C1 segment of cervical spinal cord (tissue), 14 donors: ENCODE measurements around the gene SAPCD2.
"Not testable (repeated sequence)": the region's sequence is repeated elsewhere in the genome, so short reads cannot be mapped to it uniquely, and the experiment has no call there.

Source experiments
- DNase-seq, 14 donors: peaks; one replicate each; lab custom pipeline; 2025; lab: John Stamatoyannopoulos, UW

SAPCD2 gene

GRCh38 chr9:137070201-137070905, at the start of gene SAPCD2:
SAPCD2 (minus strand) TSS chr9:137070557; CDS start chr9:137070460, 97 bp downstream.
- DNase-seq = peak in 13 of 14 donors; percentile 47 to 88 (median 81)

- DNase-seq = not testable (repeated sequence)
These were observed 47.8 kb upstream of the SAPCD2 start for GRCh38 chr9:137118092-137118603.

DNA sequence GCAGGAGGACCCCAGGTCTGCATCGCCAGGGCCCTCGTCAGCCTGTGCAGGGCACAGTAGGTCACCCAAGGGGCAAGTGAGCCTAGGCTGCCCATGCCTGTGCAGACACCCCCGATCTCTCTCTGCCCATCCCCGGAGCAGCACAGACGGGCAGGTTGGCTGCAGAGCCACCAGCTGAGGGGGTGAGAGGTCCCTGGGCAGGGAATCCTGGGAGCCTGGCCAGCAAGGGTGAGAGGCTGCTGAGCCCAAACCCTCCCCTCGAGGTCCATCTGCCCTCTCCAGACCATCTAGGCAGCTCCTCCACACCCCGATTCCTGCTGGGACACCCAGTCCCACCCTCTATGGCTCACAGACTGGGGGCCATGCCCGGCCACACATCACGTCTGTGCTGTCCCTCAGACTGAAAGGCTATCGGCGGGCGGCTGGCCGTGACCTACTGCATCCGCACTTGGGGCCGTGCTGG, 46.9 kb upstream of the SAPCD2 start:
- no peak for DNase-seq

DNA sequence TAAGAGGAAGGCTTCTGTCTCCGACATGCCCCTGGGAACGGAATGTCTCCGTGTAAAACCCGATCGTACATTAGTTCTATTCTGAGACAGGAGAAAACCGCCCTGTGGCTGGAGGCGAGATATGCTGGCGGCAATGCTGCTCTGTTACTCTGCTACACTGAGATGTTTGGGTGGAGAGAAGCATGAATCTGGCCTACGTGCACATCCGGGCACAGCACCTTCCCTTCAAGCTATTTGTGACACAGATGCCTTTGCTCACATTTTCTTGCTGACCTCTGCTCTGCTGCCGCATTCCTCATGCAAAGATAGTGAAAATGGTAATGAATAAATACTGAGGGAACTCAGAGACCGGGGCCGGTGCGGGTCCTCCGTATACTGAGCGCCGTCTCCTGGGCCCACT, 46.4 kb upstream of the SAPCD2 start:
- no peak for DNase-seq

GRCh38 chr9:137116027-137116507, 45.7 kb upstream of the SAPCD2 start:
- peak in 1 of 14 donors; percentile 38 for DNase-seq

DNA sequence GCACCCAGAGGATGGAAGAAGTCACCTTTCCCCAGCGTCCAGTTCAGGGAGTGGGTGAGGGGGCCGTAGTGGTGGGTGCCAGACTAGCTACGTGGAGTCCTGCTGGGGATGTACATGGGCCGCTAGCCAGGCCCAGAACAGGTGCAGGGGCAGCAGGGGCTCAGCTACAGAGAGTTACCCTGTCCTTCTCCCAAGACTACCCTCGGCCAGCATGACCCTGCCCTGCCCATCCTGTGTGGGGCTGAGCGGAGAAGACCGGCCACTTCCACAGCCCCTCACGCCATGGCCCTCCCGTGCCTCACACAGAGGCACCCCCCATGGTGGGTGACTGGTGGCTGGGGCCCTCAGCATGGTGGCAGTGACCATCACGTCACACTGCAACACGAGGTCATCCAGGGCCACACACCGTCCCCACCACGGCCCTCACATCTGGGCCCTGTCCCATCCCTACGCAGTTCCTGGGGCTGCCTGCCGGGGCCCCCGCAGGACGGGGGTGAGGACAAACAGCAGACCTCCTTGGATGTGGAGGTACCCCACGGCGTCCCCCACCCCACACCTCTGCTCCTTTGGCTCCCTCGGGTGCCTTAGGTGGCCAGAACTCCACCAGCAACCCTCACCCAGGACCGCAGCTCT, 45.2 kb upstream of the SAPCD2 start:
- no peak for DNase-seq

GRCh38 chr9:137114613-137115393, 44.4 kb upstream of the SAPCD2 start, which contains the start of gene DPP7:
DPP7 (minus strand) TSS chr9:137114733; CDS start chr9:137114713, 20 bp downstream.
- DNase-seq = peak in 13 of 14 donors; percentile 8 to 87 (median 59)

DNA sequence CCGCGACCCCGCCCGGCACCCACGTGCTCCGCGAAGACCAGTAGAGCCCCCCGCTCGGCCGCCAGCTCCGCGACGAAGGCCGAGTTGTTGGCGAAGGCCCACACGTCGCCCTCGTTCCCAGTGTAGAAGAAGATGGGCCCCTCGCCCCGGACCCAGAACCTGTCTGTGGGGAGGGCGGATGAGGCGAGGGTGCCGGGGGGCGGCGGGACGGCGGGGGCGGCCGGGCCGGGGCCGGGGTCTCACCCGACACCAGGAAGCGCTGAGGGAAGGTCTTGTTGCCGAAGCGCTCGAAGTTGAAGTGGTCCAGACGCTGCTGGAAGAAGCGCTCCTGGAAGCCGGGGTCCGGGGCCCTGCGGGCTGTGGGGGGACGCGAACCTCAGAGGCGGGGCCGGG, 43.9 kb upstream of the SAPCD2 start:
- no peak for DNase-seq

GRCh38 chr9:137113385-137114159, 43.2 kb upstream of the SAPCD2 start:
- DNase-seq = no peak

GRCh38 chr9:137112564-137113384, 42.4 kb upstream of the SAPCD2 start:
- no peak for DNase-seq

GRCh38 chr9:137111788-137112563, 41.6 kb upstream of the SAPCD2 start:
- DNase-seq = no peak

- DNase-seq = no peak
These were observed 40.8 kb upstream of the SAPCD2 start for GRCh38 chr9:137110911-137111787.

DNA sequence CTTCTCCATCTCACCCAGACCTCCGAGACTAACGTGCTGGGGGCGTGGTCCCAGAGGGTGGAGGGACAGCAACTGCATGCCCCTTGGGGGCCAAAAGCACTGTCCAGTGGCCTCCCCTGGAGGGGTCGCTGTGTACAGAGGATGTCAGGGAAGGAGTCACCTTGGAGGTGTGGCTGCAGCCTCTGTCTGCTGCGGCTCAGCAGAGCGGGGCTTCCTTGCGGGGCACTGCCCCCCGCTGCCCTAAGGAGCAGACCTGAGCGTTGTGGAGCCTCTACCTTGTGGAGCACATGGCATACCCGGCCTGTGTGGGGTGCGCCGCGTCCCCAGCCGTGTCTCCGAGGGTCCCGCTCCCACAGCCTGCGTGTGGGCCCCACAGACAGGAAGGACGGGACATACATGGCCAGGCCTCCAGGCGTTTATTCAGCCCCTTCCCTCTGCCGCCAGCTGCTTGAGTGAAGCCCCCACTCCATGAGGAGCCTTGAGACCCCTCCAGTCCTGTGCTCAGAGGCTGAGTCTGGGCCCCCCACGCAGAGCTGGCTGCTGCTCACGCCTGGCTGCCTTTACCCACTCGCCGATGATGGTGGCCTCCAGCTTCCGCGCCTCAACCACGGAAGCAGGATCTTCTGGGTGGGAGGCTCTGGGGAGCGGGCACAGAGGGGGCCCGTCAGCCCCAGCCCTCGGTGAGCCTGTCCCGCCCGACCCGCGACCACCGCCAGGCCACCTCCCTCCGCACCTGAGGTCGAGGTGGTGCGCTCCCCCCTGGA, 40.0 kb upstream of the SAPCD2 start:
- DNase-seq = no peak

- no peak for DNase-seq
These were observed 39.1 kb upstream of the SAPCD2 start for GRCh38 chr9:137109250-137110146.

- no peak for DNase-seq
These were observed 38.4 kb upstream of the SAPCD2 start for GRCh38 chr9:137108608-137109249.

- DNase-seq = no peak
These were observed 37.6 kb upstream of the SAPCD2 start for GRCh38 chr9:137107982-137108381.
